ENCODE data around the gene AGAP2. TPM values are rescaled to one million over a fixed set of nuclear protein-coding genes. Genes with fewer than 3 reads are reported as not detected.

AGAP2 gene
- total and polyA plus RNA-seq, 2 of the 8 experiments (the other 6 are each of a cell fraction or from before 2014, with no cell fraction given): 1.5 TPM

DNA sequence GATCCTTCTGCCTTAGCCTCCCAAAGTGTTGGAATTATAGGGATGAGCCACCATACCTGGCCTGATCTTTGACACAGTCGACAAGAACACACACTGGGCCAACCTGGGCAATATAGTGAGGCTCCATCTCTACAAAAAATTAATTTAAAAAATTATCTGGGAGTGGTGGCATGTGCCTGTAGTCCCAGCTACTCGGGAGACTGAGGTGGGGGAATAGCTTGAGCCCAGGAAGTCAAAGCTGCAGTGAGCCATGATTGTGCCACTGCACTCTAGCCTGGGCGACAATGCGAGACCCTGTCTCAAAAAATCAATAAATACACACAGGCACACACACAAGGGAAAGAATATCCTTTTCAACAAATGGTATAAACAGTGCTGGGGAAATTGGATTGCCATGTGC is 50.7 kb downstream of the AGAP2 start:
- no peak overlapping the region for H3K56ac ChIP-seq (replicated peaks; ENCODE audit: insufficient read length, low read depth, low read length)
- no peak overlapping the region for H2BK5ac ChIP-seq (ENCODE audit: low read depth, low read length)
- H4K91ac ChIP-seq (replicated peaks; ENCODE audit: insufficient read length, low read length): no peak overlapping the region
- H2BK120ac ChIP-seq (replicated peaks; ENCODE audit: low read depth, low read length): no peak overlapping the region
- no peak overlapping the region for H4K8ac ChIP-seq (ENCODE audit: extremely low read depth, insufficient read depth, low read length)
- no peak overlapping the region for H3K18ac ChIP-seq (ENCODE audit: extremely low read depth, low read length)
- H3K36me3 ChIP-seq (ENCODE audit: control insufficient read depth in 2 of 4, insufficient read depth in 4 of 4, low read length in 3 of 4): no peaks in the 10 kb centered on the region
- no peak overlapping the region for H3K23ac ChIP-seq (ENCODE audit: insufficient read length)
- no peak overlapping the region for H2AK5ac ChIP-seq (ENCODE audit: low read depth, low read length)
- H2BK15ac ChIP-seq (ENCODE audit: low read length): no peak overlapping the region
- H2BK12ac ChIP-seq (ENCODE audit: low read depth, low read length): no peak overlapping the region
- DNase-seq (ENCODE audit: low read depth in 1 of 2, low spot score in 2 of 2) (no peak), FAIRE-seq (no peak)
- CTCF ChIA-PET (ENCODE audit: partially characterized antibody): interaction anchor here (0.7 to 1.3 kb wide), 3 partner anchors 39 to 117 kb away, joined by 3 to 11 read pairs (median 4); partner anchors contain the start of gene B4GALNT1
- WGBS, 2 experiments (ENCODE audit: extremely low coverage in 1 of 2, insufficient coverage in 1 of 2, insufficient read length in 1 of 2, insufficient replicate concordance in 2 of 2, low coverage in 1 of 2, low lambda C conversion rate in 2 of 2, missing lambda C conversion rate in 1 of 2): 80% methylated on average over 4 of the region's 4 CpGs; no CpG with 5 or more reads in 1 of the 2 experiments
- no peak overlapping the region for H3K4me2 ChIP-seq (ENCODE audit: insufficient read depth in 1 of 2, low read depth in 2 of 2, low read length in 2 of 2)
- H2AFZ ChIP-seq (ENCODE audit: low read length): no peak overlapping the region
- H3K14ac ChIP-seq (ENCODE audit: insufficient read length): no peak overlapping the region
- no peaks in the 10 kb centered on the region for H3K79me2 ChIP-seq (ENCODE audit: control insufficient read depth in 1 of 2, insufficient read depth in 2 of 2, low read length in 2 of 2)
- no peak overlapping the region for H4K5ac ChIP-seq (ENCODE audit: insufficient read length, low read depth, low read length)
- no peaks in the 10 kb centered on the region for H3K79me1 ChIP-seq (ENCODE audit: low read depth, low read length)
- H3K23me2 ChIP-seq (ENCODE audit: low read depth, low read length): no peaks in the 10 kb centered on the region
- no peaks in the 10 kb centered on the region for H3K4me1 ChIP-seq (replicated peaks in 1 of 4; ENCODE audit: control insufficient read depth in 3 of 4, insufficient read depth in 4 of 4, low read length in 3 of 4)
- H3K4ac ChIP-seq (replicated peaks; ENCODE audit: insufficient read length, low read depth, low read length): no peak overlapping the region
- POLR2A ChIA-PET (ENCODE audit: partially characterized antibody): no interaction called here
- TF ChIP-seq POLR2A (IDR thresholded peaks at IDR 0.05; ENCODE audit: control extremely low read depth in 1 of 2, low read depth in 2 of 2, low read length in 2 of 2) (no peak), SP2 (IDR thresholded peaks at IDR 0.05; ENCODE audit: low read length) (no peak)
- H2BK20ac ChIP-seq (ENCODE audit: low read length): no peak overlapping the region
- H3K4me3 ChIP-seq (ENCODE audit: extremely low read depth in 1 of 4, insufficient read depth in 2 of 4, low read depth in 3 of 4, low read length in 4 of 4): no peak overlapping the region
- H3K27me3 ChIP-seq (replicated peaks in 1 of 4; ENCODE audit: control insufficient read depth in 3 of 4, extremely low read depth in 1 of 4, insufficient read depth in 3 of 4, low read length in 3 of 4): no peaks in the 10 kb centered on the region
- H3K9me3 ChIP-seq (ENCODE audit: insufficient read depth in 2 of 2, low read depth in 1 of 2, low read length in 1 of 2): no peaks in the 10 kb centered on the region
- H3K27ac ChIP-seq (ENCODE audit: low read depth, low read length): no peak overlapping the region
- H3K9ac ChIP-seq (replicated peaks in 1 of 4; ENCODE audit: extremely low read depth in 1 of 4, low read depth in 3 of 4, low read length in 3 of 4): no peak overlapping the region
- H4K20me1 ChIP-seq (replicated peaks in 1 of 2; ENCODE audit: control insufficient read depth in 1 of 2, insufficient read depth in 2 of 2, low read length in 2 of 2): no peaks in the 10 kb centered on the region
